ENCODE measurements around the gene SPATA24. TPM values are rescaled to one million over a fixed set of nuclear protein-coding genes. Genes with fewer than 3 reads are reported as not detected.
A peak's percentile ranks its signal among the peaks of the same experiment; 100 is the strongest.

SPATA24 gene
- total RNA-seq, 4 donors from 2014 or later = 1.3 to 2.2 (median 1.4) TPM; not detected in 1

- no peaks in the 10 kb centered on the region for H3K27me3 ChIP-seq
- 90% methylated on average over 1 of the region's 1 CpG for WGBS
- TF ChIP-seq, protein P1, sequence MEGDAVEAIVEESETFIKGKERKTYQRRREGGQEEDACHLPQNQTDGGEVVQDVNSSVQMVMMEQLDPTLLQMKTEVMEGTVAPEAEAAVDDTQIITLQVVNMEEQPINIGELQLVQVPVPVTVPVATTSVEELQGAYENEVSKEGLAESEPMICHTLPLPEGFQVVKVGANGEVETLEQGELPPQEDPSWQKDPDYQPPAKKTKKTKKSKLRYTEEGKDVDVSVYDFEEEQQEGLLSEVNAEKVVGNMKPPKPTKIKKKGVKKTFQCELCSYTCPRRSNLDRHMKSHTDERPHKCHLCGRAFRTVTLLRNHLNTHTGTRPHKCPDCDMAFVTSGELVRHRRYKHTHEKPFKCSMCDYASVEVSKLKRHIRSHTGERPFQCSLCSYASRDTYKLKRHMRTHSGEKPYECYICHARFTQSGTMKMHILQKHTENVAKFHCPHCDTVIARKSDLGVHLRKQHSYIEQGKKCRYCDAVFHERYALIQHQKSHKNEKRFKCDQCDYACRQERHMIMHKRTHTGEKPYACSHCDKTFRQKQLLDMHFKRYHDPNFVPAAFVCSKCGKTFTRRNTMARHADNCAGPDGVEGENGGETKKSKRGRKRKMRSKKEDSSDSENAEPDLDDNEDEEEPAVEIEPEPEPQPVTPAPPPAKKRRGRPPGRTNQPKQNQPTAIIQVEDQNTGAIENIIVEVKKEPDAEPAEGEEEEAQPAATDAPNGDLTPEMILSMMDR (IDR thresholded peaks at IDR 0.05) = no peak
- TF ChIP-seq POLR2A (IDR thresholded peaks at IDR 0.05) = no peak
- no peak for TF ChIP-seq POLR2AphosphoS5 (IDR thresholded peaks at IDR 0.05)
- no peak for DNase-seq (ENCODE audit: low spot score in 2 of 2)
- no peaks in the 10 kb centered on the region for H3K4me1 ChIP-seq
- H3K9me3 ChIP-seq = no peaks in the 10 kb centered on the region
- no peak overlapping the region for H3K4me3 ChIP-seq
- H3K36me3 ChIP-seq = peaks cover 6% of the 10 kb centered on the region
- H3K27ac ChIP-seq = no peak overlapping the region
These were observed 27.8 kb upstream of the SPATA24 start for GRCh38 chr5:139431706-139432105.

DNA sequence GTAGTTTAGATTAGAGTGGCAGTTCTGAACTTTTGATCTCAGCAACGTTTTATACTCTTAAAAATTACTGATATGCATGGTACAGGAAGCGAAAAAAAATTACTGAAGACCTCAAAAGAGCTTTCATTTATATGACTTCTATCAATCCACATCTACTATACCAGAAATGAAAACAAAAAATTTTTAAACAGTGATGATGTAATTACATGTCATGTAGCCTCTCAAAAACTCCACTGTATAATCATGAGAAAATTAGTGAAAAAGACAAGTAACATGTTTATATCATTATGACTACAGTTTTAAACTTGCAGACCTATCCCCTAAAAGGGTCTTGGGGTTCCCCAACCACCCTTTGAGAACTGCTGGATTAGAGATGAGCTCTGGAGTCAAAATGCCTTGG is 26.1 kb upstream of the SPATA24 start:
- H3K27me3 ChIP-seq = no peaks in the 10 kb centered on the region
- WGBS = 83% methylated on average over 2 of the region's 2 CpGs
- peaks cover 17% of the 10 kb centered on the region for H3K36me3 ChIP-seq
- H3K4me1 ChIP-seq = no peaks in the 10 kb centered on the region
- no peak overlapping the region for H3K4me3 ChIP-seq
- no peak for DNase-seq (ENCODE audit: low spot score in 2 of 2)
- no peak overlapping the region for H3K27ac ChIP-seq
- H3K9me3 ChIP-seq = no peaks in the 10 kb centered on the region
- TF ChIP-seq POLR2A (IDR thresholded peaks at IDR 0.05) = no peak
- TF ChIP-seq, protein P1 (IDR thresholded peaks at IDR 0.05) = no peak
- no peak for TF ChIP-seq POLR2AphosphoS5 (IDR thresholded peaks at IDR 0.05)
- no peak for TF ChIP-seq EP300 (IDR thresholded peaks at IDR 0.05)

- Histone ChIP-seq H3K9me3 (no peaks in the 10 kb centered on the region), H3K4me1 (no peaks in the 10 kb centered on the region), H3K36me3 (peaks cover 32% of the 10 kb centered on the region), H3K4me3 (no peak overlapping the region), H3K27ac (no peak overlapping the region), H3K27me3 (no peaks in the 10 kb centered on the region)
- WGBS = 81% methylated on average over 8 of the region's 8 CpGs
- TF ChIP-seq EP300 (IDR thresholded peaks at IDR 0.05) = no peak
- TF ChIP-seq POLR2AphosphoS5 (IDR thresholded peaks at IDR 0.05) = no peak
- TF ChIP-seq, protein P1 (IDR thresholded peaks at IDR 0.05) = no peak
- TF ChIP-seq POLR2A (IDR thresholded peaks at IDR 0.05) = no peak
- no peak for DNase-seq (ENCODE audit: low spot score in 2 of 2)
These were observed 22.5 kb upstream of the SPATA24 start for GRCh38 chr5:139426203-139426885.

DNA sequence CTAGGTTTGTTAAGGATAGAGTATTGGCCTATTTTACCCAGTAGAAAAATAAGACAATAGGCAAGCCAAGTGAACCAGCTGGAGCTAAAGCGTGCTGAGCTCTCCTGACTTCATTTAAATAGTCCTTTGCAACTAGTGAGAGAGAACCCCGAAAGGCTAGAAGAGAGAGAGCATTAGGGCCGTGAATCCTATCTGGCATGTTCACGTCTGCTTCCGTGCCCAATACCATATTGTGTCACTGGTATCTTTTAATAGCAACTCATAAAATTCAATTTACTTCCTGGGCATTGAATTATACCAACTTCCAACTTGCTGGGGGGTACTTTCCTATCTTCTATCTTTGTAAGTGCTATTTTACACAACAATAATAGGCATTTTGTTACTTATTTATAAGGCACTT is 21.6 kb upstream of the SPATA24 start:
- DNase-seq (ENCODE audit: low spot score in 2 of 2) = no peak
- H3K4me1 ChIP-seq = no peaks in the 10 kb centered on the region
- TF ChIP-seq POLR2AphosphoS5 (IDR thresholded peaks at IDR 0.05) = no peak
- TF ChIP-seq, protein P1 (IDR thresholded peaks at IDR 0.05) = no peak
- no peak for TF ChIP-seq POLR2A (IDR thresholded peaks at IDR 0.05)
- TF ChIP-seq EP300 (IDR thresholded peaks at IDR 0.05) = no peak
- no peak overlapping the region for H3K27ac ChIP-seq
- WGBS = 80% methylated on average over 5 of the region's 5 CpGs
- no peak overlapping the region for H3K4me3 ChIP-seq
- H3K27me3 ChIP-seq = no peaks in the 10 kb centered on the region
- peaks cover 32% of the 10 kb centered on the region for H3K36me3 ChIP-seq
- no peaks in the 10 kb centered on the region for H3K9me3 ChIP-seq

- H3K9me3 ChIP-seq = no peaks in the 10 kb centered on the region
- H3K4me3 ChIP-seq = no peak overlapping the region
- H3K36me3 ChIP-seq = peaks cover 42% of the 10 kb centered on the region
- H3K27ac ChIP-seq = no peak overlapping the region
- peaks cover 3% of the 10 kb centered on the region for H3K4me1 ChIP-seq
- H3K27me3 ChIP-seq = no peaks in the 10 kb centered on the region
- TF ChIP-seq, protein P1 (IDR thresholded peaks at IDR 0.05) = peak; percentile 78 to 84
- no peak for TF ChIP-seq POLR2A (IDR thresholded peaks at IDR 0.05)
- peak in 1 of 2 donors; percentile 38 for DNase-seq (ENCODE audit: low spot score in 2 of 2)
- 44% methylated on average over 5 of the region's 5 CpGs for WGBS
These were observed 18.5 kb upstream of the SPATA24 start for GRCh38 chr5:139422307-139422893.
